Cerebellar cortex (tissue), 1 donor: ENCODE measurements around the gene CDHR4.
A peak's percentile ranks its signal among the peaks of the same experiment; 100 is the strongest.
"Not testable (repeated sequence)": the region's sequence is repeated elsewhere in the genome, so short reads cannot be mapped to it uniquely, and the experiment has no call there.

ENCODE experiments used
- DNase-seq: peaks from one replicate; pipeline ENCODE4 v3.0.0-alpha.2; 2015; ENCODE audit warnings: low spot score

CDHR4 gene

GRCh38 chr3:49780080-49780974 lies 19.3 kb downstream of the CDHR4 start:
- DNase-seq, result no peak

GRCh38 chr3:49779358-49780079 lies 20.2 kb downstream of the CDHR4 start:
- DNase-seq, result no peak

GRCh38 chr3:49776101-49776500 lies 23.6 kb downstream of the CDHR4 start:
- DNase-seq, result not testable (repeated sequence)

- DNase-seq, result peak; percentile 74
Observed at GRCh38 chr3:49775538-49775937, 24.1 kb downstream of the CDHR4 start.

- DNase-seq, result no peak
Observed at GRCh38 chr3:49772703-49773102, 27.0 kb downstream of the CDHR4 start.

GRCh38 chr3:49771340-49771938 lies 28.2 kb downstream of the CDHR4 start:
- no peak for DNase-seq

GRCh38 chr3:49769926-49770325 lies 29.7 kb downstream of the CDHR4 start:
- no peak for DNase-seq

- DNase-seq, result no peak
Observed at GRCh38 chr3:49769286-49769915, 30.3 kb downstream of the CDHR4 start.

- DNase-seq, result no peak
Observed at GRCh38 chr3:49763981-49764380, 35.7 kb downstream of the CDHR4 start.

GRCh38 chr3:49761661-49762060 lies 38.0 kb downstream of the CDHR4 start:
- no peak for DNase-seq

GRCh38 chr3:49759226-49759625 lies 40.4 kb downstream of the CDHR4 start:
- DNase-seq, result no peak

- DNase-seq, result no peak
Observed at GRCh38 chr3:49757197-49757596, 42.5 kb downstream of the CDHR4 start.

- DNase-seq, result peak; percentile 72
Observed at GRCh38 chr3:49756036-49756435, 43.6 kb downstream of the CDHR4 start.

- DNase-seq, result no peak
Observed at GRCh38 chr3:49754536-49754935, 45.1 kb downstream of the CDHR4 start.

- no peak for DNase-seq
Observed at GRCh38 chr3:49751501-49751900, 48.2 kb downstream of the CDHR4 start.

- no peak for DNase-seq
Observed at GRCh38 chr3:49750056-49750455, 49.6 kb downstream of the CDHR4 start.

- DNase-seq, result not testable (repeated sequence)
Observed at GRCh38 chr3:49748874-49749273, 50.8 kb downstream of the CDHR4 start.

GRCh38 chr3:49747792-49748480 lies 51.7 kb downstream of the CDHR4 start:
- no peak for DNase-seq

GRCh38 chr3:49745986-49746385 lies 53.7 kb downstream of the CDHR4 start:
- DNase-seq, result no peak
